Measurements from ENCODE around the gene NCOA7. TPM values are rescaled to one million over a fixed set of nuclear protein-coding genes. Genes with fewer than 3 reads are reported as not detected.

The NCOA7 gene
- total and polyA plus RNA-seq, 9 of the 15 experiments (the other 6 are each of a cell fraction or from before 2014, with no cell fraction given) = 5.8 to 14.6 (median 9.3) TPM

DNA sequence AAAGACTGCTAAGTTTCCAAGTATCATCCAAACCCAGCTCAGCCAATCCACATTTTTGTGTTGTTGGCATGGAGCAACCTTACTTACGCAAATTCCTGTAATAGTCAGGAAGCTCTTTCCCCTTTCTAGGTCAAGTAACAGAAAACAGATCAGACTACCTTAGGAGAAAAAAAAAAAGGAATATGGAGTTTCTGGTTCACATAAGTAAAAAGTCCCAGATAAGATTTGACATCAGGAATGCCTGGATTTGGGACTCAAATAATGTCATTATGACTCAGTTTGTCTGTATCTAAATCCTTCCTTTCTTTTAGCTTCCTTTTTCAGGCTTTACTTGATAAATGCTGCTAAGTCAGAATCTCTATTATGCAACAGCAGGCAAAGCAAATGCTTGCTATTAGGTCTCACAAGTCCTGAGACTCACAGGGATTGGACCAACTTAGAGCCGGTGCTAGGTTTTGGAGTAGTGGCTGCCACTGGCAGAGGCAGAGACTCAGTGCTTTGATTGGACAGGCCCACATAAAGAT, 44.5 kb downstream of the NCOA7 start (continued):
- TF ChIP-seq, protein P1, sequence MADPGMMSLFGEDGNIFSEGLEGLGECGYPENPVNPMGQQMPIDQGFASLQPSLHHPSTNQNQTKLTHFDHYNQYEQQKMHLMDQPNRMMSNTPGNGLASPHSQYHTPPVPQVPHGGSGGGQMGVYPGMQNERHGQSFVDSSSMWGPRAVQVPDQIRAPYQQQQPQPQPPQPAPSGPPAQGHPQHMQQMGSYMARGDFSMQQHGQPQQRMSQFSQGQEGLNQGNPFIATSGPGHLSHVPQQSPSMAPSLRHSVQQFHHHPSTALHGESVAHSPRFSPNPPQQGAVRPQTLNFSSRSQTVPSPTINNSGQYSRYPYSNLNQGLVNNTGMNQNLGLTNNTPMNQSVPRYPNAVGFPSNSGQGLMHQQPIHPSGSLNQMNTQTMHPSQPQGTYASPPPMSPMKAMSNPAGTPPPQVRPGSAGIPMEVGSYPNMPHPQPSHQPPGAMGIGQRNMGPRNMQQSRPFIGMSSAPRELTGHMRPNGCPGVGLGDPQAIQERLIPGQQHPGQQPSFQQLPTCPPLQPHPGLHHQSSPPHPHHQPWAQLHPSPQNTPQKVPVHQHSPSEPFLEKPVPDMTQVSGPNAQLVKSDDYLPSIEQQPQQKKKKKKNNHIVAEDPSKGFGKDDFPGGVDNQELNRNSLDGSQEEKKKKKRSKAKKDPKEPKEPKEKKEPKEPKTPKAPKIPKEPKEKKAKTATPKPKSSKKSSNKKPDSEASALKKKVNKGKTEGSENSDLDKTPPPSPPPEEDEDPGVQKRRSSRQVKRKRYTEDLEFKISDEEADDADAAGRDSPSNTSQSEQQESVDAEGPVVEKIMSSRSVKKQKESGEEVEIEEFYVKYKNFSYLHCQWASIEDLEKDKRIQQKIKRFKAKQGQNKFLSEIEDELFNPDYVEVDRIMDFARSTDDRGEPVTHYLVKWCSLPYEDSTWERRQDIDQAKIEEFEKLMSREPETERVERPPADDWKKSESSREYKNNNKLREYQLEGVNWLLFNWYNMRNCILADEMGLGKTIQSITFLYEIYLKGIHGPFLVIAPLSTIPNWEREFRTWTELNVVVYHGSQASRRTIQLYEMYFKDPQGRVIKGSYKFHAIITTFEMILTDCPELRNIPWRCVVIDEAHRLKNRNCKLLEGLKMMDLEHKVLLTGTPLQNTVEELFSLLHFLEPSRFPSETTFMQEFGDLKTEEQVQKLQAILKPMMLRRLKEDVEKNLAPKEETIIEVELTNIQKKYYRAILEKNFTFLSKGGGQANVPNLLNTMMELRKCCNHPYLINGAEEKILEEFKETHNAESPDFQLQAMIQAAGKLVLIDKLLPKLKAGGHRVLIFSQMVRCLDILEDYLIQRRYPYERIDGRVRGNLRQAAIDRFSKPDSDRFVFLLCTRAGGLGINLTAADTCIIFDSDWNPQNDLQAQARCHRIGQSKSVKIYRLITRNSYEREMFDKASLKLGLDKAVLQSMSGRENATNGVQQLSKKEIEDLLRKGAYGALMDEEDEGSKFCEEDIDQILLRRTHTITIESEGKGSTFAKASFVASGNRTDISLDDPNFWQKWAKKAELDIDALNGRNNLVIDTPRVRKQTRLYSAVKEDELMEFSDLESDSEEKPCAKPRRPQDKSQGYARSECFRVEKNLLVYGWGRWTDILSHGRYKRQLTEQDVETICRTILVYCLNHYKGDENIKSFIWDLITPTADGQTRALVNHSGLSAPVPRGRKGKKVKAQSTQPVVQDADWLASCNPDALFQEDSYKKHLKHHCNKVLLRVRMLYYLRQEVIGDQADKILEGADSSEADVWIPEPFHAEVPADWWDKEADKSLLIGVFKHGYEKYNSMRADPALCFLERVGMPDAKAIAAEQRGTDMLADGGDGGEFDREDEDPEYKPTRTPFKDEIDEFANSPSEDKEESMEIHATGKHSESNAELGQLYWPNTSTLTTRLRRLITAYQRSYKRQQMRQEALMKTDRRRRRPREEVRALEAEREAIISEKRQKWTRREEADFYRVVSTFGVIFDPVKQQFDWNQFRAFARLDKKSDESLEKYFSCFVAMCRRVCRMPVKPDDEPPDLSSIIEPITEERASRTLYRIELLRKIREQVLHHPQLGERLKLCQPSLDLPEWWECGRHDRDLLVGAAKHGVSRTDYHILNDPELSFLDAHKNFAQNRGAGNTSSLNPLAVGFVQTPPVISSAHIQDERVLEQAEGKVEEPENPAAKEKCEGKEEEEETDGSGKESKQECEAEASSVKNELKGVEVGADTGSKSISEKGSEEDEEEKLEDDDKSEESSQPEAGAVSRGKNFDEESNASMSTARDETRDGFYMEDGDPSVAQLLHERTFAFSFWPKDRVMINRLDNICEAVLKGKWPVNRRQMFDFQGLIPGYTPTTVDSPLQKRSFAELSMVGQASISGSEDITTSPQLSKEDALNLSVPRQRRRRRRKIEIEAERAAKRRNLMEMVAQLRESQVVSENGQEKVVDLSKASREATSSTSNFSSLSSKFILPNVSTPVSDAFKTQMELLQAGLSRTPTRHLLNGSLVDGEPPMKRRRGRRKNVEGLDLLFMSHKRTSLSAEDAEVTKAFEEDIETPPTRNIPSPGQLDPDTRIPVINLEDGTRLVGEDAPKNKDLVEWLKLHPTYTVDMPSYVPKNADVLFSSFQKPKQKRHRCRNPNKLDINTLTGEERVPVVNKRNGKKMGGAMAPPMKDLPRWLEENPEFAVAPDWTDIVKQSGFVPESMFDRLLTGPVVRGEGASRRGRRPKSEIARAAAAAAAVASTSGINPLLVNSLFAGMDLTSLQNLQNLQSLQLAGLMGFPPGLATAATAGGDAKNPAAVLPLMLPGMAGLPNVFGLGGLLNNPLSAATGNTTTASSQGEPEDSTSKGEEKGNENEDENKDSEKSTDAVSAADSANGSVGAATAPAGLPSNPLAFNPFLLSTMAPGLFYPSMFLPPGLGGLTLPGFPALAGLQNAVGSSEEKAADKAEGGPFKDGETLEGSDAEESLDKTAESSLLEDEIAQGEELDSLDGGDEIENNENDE (IDR thresholded peaks at IDR 0.05; ENCODE audit: low read depth, low read length) = no peak
- TF ChIP-seq SRF (CRISPR knock-in tag; IDR thresholded peaks at IDR 0.05) = no peak
- no peak for TF ChIP-seq SMAD1 (IDR thresholded peaks at IDR 0.05; ENCODE audit: low read depth, low read length, partially characterized antibody)
- no peak for TF ChIP-seq ZBTB17 (CRISPR knock-in tag; IDR thresholded peaks at IDR 0.05)
- TF ChIP-seq SIX5 (IDR thresholded peaks at IDR 0.05; ENCODE audit: borderline replicate concordance in 1 of 2, insufficient read depth in 1 of 2, low read depth in 1 of 2, low read length in 2 of 2) = no peak
- TF ChIP-seq BHLHE40 (IDR thresholded peaks at IDR 0.05; ENCODE audit: low read length) = no peak
- TF ChIP-seq ZNF583 (CRISPR knock-in tag; IDR thresholded peaks at IDR 0.05) = no peak
- TF ChIP-seq, protein P2, sequence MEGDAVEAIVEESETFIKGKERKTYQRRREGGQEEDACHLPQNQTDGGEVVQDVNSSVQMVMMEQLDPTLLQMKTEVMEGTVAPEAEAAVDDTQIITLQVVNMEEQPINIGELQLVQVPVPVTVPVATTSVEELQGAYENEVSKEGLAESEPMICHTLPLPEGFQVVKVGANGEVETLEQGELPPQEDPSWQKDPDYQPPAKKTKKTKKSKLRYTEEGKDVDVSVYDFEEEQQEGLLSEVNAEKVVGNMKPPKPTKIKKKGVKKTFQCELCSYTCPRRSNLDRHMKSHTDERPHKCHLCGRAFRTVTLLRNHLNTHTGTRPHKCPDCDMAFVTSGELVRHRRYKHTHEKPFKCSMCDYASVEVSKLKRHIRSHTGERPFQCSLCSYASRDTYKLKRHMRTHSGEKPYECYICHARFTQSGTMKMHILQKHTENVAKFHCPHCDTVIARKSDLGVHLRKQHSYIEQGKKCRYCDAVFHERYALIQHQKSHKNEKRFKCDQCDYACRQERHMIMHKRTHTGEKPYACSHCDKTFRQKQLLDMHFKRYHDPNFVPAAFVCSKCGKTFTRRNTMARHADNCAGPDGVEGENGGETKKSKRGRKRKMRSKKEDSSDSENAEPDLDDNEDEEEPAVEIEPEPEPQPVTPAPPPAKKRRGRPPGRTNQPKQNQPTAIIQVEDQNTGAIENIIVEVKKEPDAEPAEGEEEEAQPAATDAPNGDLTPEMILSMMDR (IDR thresholded peaks at IDR 0.05 in 2 of 3, conservative IDR thresholded peaks at IDR 0.05 in 1 of 3; ENCODE audit: insufficient read depth in 2 of 3, low read depth in 1 of 3, low read length in 3 of 3) = no peak
- TF ChIP-seq ETV6 (IDR thresholded peaks at IDR 0.05; ENCODE audit: borderline replicate concordance in 1 of 2, low read depth in 2 of 2, low read length in 1 of 2) = no peak
- TF ChIP-seq ETV6 (CRISPR knock-in tag; IDR thresholded peaks at IDR 0.05; ENCODE audit: borderline replicate concordance) = no peak
- no peak for TF ChIP-seq CBX5 (IDR thresholded peaks at IDR 0.05; ENCODE audit: borderline replicate concordance, low read depth)
- no peak for TF ChIP-seq ZNF143 (CRISPR knock-in tag; IDR thresholded peaks at IDR 0.05)
